MCF 10A (cell line): ENCODE results near the gene TAP1. TPM values are rescaled to one million over a fixed set of nuclear protein-coding genes. Genes with fewer than 3 reads are reported as not detected.
A peak's percentile ranks its signal among the peaks of the same experiment; 100 is the strongest.

Source experiments
- BruUV-seq: library from RNA; stranded (reverse); fragments of 400-500 nt; replicated peaks from 2 replicates; lab custom pipeline; 2021; lab: Mats Ljungman, UMichigan
- CTCF ChIA-PET: fragments of 300-600 bp; sonication (Branson Sonifier 250); formaldehyde crosslinking; extraction: SDS; loops from one replicate; lab custom pipeline; 2021; ENCODE audit warnings: antibody characterized with exemption, inconsistent platforms; lab: Yijun Ruan, JAX
- POLR2A ChIA-PET: fragments of 300-600, 350-650 bp; sonication (Branson Sonifier 250); formaldehyde crosslinking; extraction: SDS; loops from one replicate; lab custom pipeline; 2020; ENCODE audit warnings: antibody characterized with exemption, inconsistent platforms; lab: Yijun Ruan, JAX
- DNase-seq: peaks from one replicate; pipeline ENCODE4 v3.0.0-alpha.2; 2018; ENCODE audit not compliant: unreplicated experiment
- H3K27ac Mint-ChIP-seq: one replicate; pipeline ENCODE4 v1.8.0; 2022; ENCODE audit warnings: mild to moderate bottlenecking, low read depth, mixed read lengths; ENCODE audit not compliant: unreplicated experiment
- H3K27me3 Mint-ChIP-seq: one replicate; pipeline ENCODE4 v1.8.0; 2022; ENCODE audit warnings: mixed read lengths; ENCODE audit not compliant: insufficient read depth, unreplicated experiment
- H3K36me3 Mint-ChIP-seq: one replicate; pipeline ENCODE4 v1.8.0; 2022; ENCODE audit warnings: mild to moderate bottlenecking, moderate library complexity, mixed read lengths; ENCODE audit not compliant: insufficient read depth, unreplicated experiment
- H3K4me1 Mint-ChIP-seq: one replicate; pipeline ENCODE4 v1.8.0; 2022; ENCODE audit warnings: mixed read lengths; ENCODE audit not compliant: insufficient read depth, unreplicated experiment
- H3K4me3 Mint-ChIP-seq: one replicate; pipeline ENCODE4 v1.8.0; 2022; ENCODE audit warnings: mild to moderate bottlenecking, moderate library complexity, mixed read lengths; ENCODE audit not compliant: unreplicated experiment
- H3K9me3 Mint-ChIP-seq: one replicate; pipeline ENCODE4 v1.8.0; 2022; ENCODE audit warnings: mixed read lengths; ENCODE audit not compliant: unreplicated experiment
- CTCF ChIP-seq: fragments of 200-600 bp; IDR thresholded peaks from one replicate; pipeline ENCODE4 v1.8.0; 2022; ENCODE audit warnings: antibody characterized with exemption, mild to moderate bottlenecking; ENCODE audit not compliant: unreplicated experiment
- intact Hi-C: fragments of 100-400 bp; cut with micrococcal nuclease; formaldehyde crosslinking; loops from 2 replicates; pipeline ENCODE4 v1.14.1; 2022
- total RNA-seq: library from RNA; stranded (reverse); gene quantifications from 2 replicates; pipeline ENCODE4 v1.2.3, GENCODE V29; 2022

Gene TAP1
- total RNA-seq, 1 experiment from 2014 or later: 32.3 TPM

GRCh38 chr6:32838114-32838958, 15.2 kb downstream of the TAP1 start, which contains the start of gene TAP2:
TSS of gene TAP2 (minus strand) at chr6:32838739. CDS start at chr6:32838233, 506 bp downstream.
- peak within 1 kb of the TSS; percentile 29 for H3K27ac Mint-ChIP-seq
- intact Hi-C loops: loop anchor here (1.0 kb wide), 2 partner anchors 16 to 30 kb away; partner anchors contain the start of gene PSMB9
- DNase-seq: peak; percentile 91

GRCh38 chr6:32837651-32838113, 15.8 kb downstream of the TAP1 start:
- Mint-ChIP-seq H3K9me3 (no peaks in the 10 kb centered on the region), H3K4me1 (peaks cover 28% of the 10 kb centered on the region), H3K36me3 (peaks cover 19% of the 10 kb centered on the region), H3K4me3 (peak overlapping the region; percentile 77), H3K27me3 (no peaks in the 10 kb centered on the region), H3K27ac (peak overlapping the region; percentile 29)
- peak; percentile 45 for DNase-seq
- ChIA-PET POLR2A (interaction anchor here (0.6 to 3.7 kb wide), 11 partner anchors 11 to 134 kb away, joined by 3 to 111 read pairs (median 16); partner anchors contain the start of genes PSMB9 and TAP1), CTCF (interaction anchor here (0.6 to 6.4 kb wide), 18 partner anchors 9 to 424 kb away, joined by 3 to 110 read pairs (median 11); partner anchors contain the start of genes PSMB9 and TAP1)
- no peak for TF ChIP-seq CTCF
- TSS peak; percentile 17 for BruUV-seq
- intact Hi-C loops: loop anchor here (1.0 kb wide), 3 partner anchors 11 to 31 kb away; partner anchors contain the start of gene PSMB9

More at GRCh38 chr6:32838114-32838958, 15.2 kb downstream of the TAP1 start, which contains the start of gene TAP2:
- Mint-ChIP-seq H3K36me3 (peaks cover 12% of the 10 kb centered on the region), H3K4me1 (peaks cover 34% of the 10 kb centered on the region), H3K4me3 (peak within 1 kb of the TSS; percentile 77), H3K9me3 (no peaks in the 10 kb centered on the region), H3K27me3 (no peaks in the 10 kb centered on the region)
- POLR2A ChIA-PET: interaction anchor here (0.6 to 3.7 kb wide), 20 partner anchors 12 to 661 kb away, joined by 3 to 111 read pairs (median 6); partner anchors contain the start of genes HLA-DMA, PSMB9 and TAP1
- BruUV-seq: no TSS peak
- TF ChIP-seq CTCF: peak; percentile 96
- CTCF ChIA-PET: interaction anchor here (0.6 to 6.4 kb wide), 38 partner anchors 8 to 474 kb away, joined by 3 to 110 read pairs (median 4); partner anchors contain the start of genes BTNL2, PSMB9 and TAP1

GRCh38 chr6:32836873-32837272, 16.6 kb downstream of the TAP1 start:
- Mint-ChIP-seq H3K36me3 (peaks cover 14% of the 10 kb centered on the region), H3K9me3 (no peaks in the 10 kb centered on the region), H3K4me1 (peaks cover 20% of the 10 kb centered on the region), H3K4me3 (peak overlapping the region; percentile 77), H3K27me3 (no peaks in the 10 kb centered on the region), H3K27ac (peak overlapping the region; percentile 29)
- ChIA-PET POLR2A (interaction anchor here (3.7 kb wide), 1 partner anchor 19 kb away, joined by 111 read pairs; the partner anchor contains the start of genes PSMB9 and TAP1), CTCF (interaction anchor here (3.1 to 6.4 kb wide), 4 partner anchors 10 to 33 kb away, joined by 25 to 110 read pairs (median 86); partner anchors contain the start of genes PSMB9 and TAP1)
- no peak for DNase-seq
- BruUV-seq: no TSS peak
- TF ChIP-seq CTCF: no peak
- intact Hi-C loops: loop anchor here (1.0 kb wide), 1 partner anchor 11 kb away; no protein-coding TSS in a partner anchor
